ENCODE data around the gene CXCL11.

GRCh38 chr4:76011700-76012387, 24.0 kb downstream of the CXCL11 start:
- TF ChIP-seq CTCF (IDR thresholded peaks at IDR 0.05) (no peak), POLR2A (IDR thresholded peaks at IDR 0.05) (no peak), EP300 (IDR thresholded peaks at IDR 0.05; ENCODE audit: low read depth) (no peak)

Measured in transverse colon (tissue), 3 donors.